PC-3 (cell line): ENCODE results near the gene CPA1.

Source experiments
- CTCF ChIP-seq: fragments of 300-600 bp; sonication (generic); conservative IDR thresholded peaks from 2 replicates; pipeline ENCODE4 v1.5.1; 2017; ENCODE audit warnings: antibody characterized with exemption, low read depth, mild to moderate bottlenecking, low read length
- EZH2 ChIP-seq: fragments of 300-600 bp; sonication (generic); IDR thresholded peaks from one replicate; pipeline ENCODE4 v1.6.1; 2017; ENCODE audit warnings: antibody characterized with exemption, mild to moderate bottlenecking, low read length; ENCODE audit not compliant: unreplicated experiment
- EZH2phosphoT487 ChIP-seq: fragments of 300-600 bp; sonication (generic); IDR thresholded peaks from 2 replicates; pipeline ENCODE4 v1.6.1; 2018; ENCODE audit warnings: mild to moderate bottlenecking, antibody characterized with exemption, low read length, borderline replicate concordance

- TF ChIP-seq CTCF = no peak
- TF ChIP-seq EZH2 = no peak
- TF ChIP-seq EZH2phosphoT487 = no peak
Observed at GRCh38 chr7:130369110-130369711, 11.1 kb upstream of the CPA1 start.
